Mucosa of stomach (tissue), 1 donor: ENCODE results near the gene GRHPR.

Experiments
- H3K27me3 ChIP-seq: one replicate; pipeline ENCODE4 v1.7.0; 2013; ENCODE audit warnings: mild to moderate bottlenecking, low read length; ENCODE audit not compliant: control insufficient read depth, insufficient read depth
- H3K36me3 ChIP-seq: one replicate; pipeline ENCODE4 v1.7.0; 2013; ENCODE audit warnings: low read length; ENCODE audit not compliant: control insufficient read depth, insufficient read depth
- H3K4me1 ChIP-seq: one replicate; pipeline ENCODE4 v1.7.0; 2013; ENCODE audit warnings: mild to moderate bottlenecking, low read length; ENCODE audit not compliant: control insufficient read depth, insufficient read depth
- H3K4me3 ChIP-seq: one replicate; pipeline ENCODE4 v1.7.0; 2013; ENCODE audit warnings: low read length
- H3K9ac ChIP-seq: one replicate; pipeline ENCODE4 v1.7.0; 2013; ENCODE audit warnings: mild to moderate bottlenecking, low read length, moderate library complexity
- H3K9me3 ChIP-seq: one replicate; pipeline ENCODE4 v1.7.0; 2013; ENCODE audit warnings: mild to moderate bottlenecking, low read length, moderate library complexity; ENCODE audit not compliant: control insufficient read depth
- donor health status: Pancreatic carcinoma.

The GRHPR gene

GRCh38 chr9:37405350-37405749 lies 17.1 kb upstream of the GRHPR start:
- Histone ChIP-seq H3K9me3 (no peaks in the 10 kb centered on the region), H3K4me1 (no peaks in the 10 kb centered on the region), H3K4me3 (no peak overlapping the region), H3K9ac (no peak overlapping the region), H3K27me3 (no peaks in the 10 kb centered on the region), H3K36me3 (no peaks in the 10 kb centered on the region)

- no peak overlapping the region for H3K9ac ChIP-seq
- no peaks in the 10 kb centered on the region for H3K9me3 ChIP-seq
- H3K27me3 ChIP-seq: no peaks in the 10 kb centered on the region
- H3K36me3 ChIP-seq: no peaks in the 10 kb centered on the region
- H3K4me1 ChIP-seq: no peaks in the 10 kb centered on the region
- H3K4me3 ChIP-seq: no peak overlapping the region
Observed at GRCh38 chr9:37405764-37406380, 16.6 kb upstream of the GRHPR start.

- no peaks in the 10 kb centered on the region for H3K27me3 ChIP-seq
- no peaks in the 10 kb centered on the region for H3K36me3 ChIP-seq
- no peaks in the 10 kb centered on the region for H3K4me1 ChIP-seq
- no peaks in the 10 kb centered on the region for H3K9me3 ChIP-seq
- no peak overlapping the region for H3K4me3 ChIP-seq
- H3K9ac ChIP-seq: no peak overlapping the region
Observed at GRCh38 chr9:37406603-37407401, 15.7 kb upstream of the GRHPR start.

GRCh38 chr9:37407468-37407867 lies 15.0 kb upstream of the GRHPR start:
- H3K9ac ChIP-seq: no peak overlapping the region
- H3K9me3 ChIP-seq: no peaks in the 10 kb centered on the region
- H3K27me3 ChIP-seq: no peaks in the 10 kb centered on the region
- no peak overlapping the region for H3K4me3 ChIP-seq
- no peaks in the 10 kb centered on the region for H3K36me3 ChIP-seq
- no peaks in the 10 kb centered on the region for H3K4me1 ChIP-seq

GRCh38 chr9:37408933-37409710 lies 13.4 kb upstream of the GRHPR start:
- H3K27me3 ChIP-seq: no peaks in the 10 kb centered on the region
- H3K4me3 ChIP-seq: no peak overlapping the region
- H3K4me1 ChIP-seq: no peaks in the 10 kb centered on the region
- no peaks in the 10 kb centered on the region for H3K9me3 ChIP-seq
- H3K36me3 ChIP-seq: no peaks in the 10 kb centered on the region
- H3K9ac ChIP-seq: no peak overlapping the region

- no peaks in the 10 kb centered on the region for H3K27me3 ChIP-seq
- no peak overlapping the region for H3K9ac ChIP-seq
- H3K4me1 ChIP-seq: no peaks in the 10 kb centered on the region
- no peak overlapping the region for H3K4me3 ChIP-seq
- no peaks in the 10 kb centered on the region for H3K9me3 ChIP-seq
- H3K36me3 ChIP-seq: no peaks in the 10 kb centered on the region
Observed at GRCh38 chr9:37410354-37410861, 12.1 kb upstream of the GRHPR start.

GRCh38 chr9:37410969-37411785 lies 11.3 kb upstream of the GRHPR start:
- H3K9ac ChIP-seq: no peak overlapping the region
- no peak overlapping the region for H3K4me3 ChIP-seq
- H3K9me3 ChIP-seq: no peaks in the 10 kb centered on the region
- H3K4me1 ChIP-seq: no peaks in the 10 kb centered on the region
- H3K36me3 ChIP-seq: no peaks in the 10 kb centered on the region
- H3K27me3 ChIP-seq: no peaks in the 10 kb centered on the region

GRCh38 chr9:37412431-37413151 lies 9.9 kb upstream of the GRHPR start:
- Histone ChIP-seq H3K9me3 (no peaks in the 10 kb centered on the region), H3K27me3 (no peaks in the 10 kb centered on the region), H3K4me3 (no peak overlapping the region), H3K4me1 (no peaks in the 10 kb centered on the region), H3K36me3 (no peaks in the 10 kb centered on the region), H3K9ac (no peak overlapping the region)

GRCh38 chr9:37413311-37413710 lies 9.2 kb upstream of the GRHPR start:
- Histone ChIP-seq H3K36me3 (no peaks in the 10 kb centered on the region), H3K9me3 (no peaks in the 10 kb centered on the region), H3K9ac (no peak overlapping the region), H3K4me1 (no peaks in the 10 kb centered on the region), H3K4me3 (no peak overlapping the region), H3K27me3 (no peaks in the 10 kb centered on the region)

- no peak overlapping the region for H3K4me3 ChIP-seq
- no peaks in the 10 kb centered on the region for H3K27me3 ChIP-seq
- no peak overlapping the region for H3K9ac ChIP-seq
- H3K9me3 ChIP-seq: no peaks in the 10 kb centered on the region
- H3K36me3 ChIP-seq: no peaks in the 10 kb centered on the region
- H3K4me1 ChIP-seq: no peaks in the 10 kb centered on the region
Observed at GRCh38 chr9:37414503-37414943, 8.0 kb upstream of the GRHPR start.
